ENCODE measurements around the gene MAGEA9.
A peak's percentile ranks its signal among the peaks of the same experiment; 100 is the strongest.
"Not testable (repeated sequence)": the region's sequence is repeated elsewhere in the genome, so short reads cannot be mapped to it uniquely, and the experiment has no call there.

Gene MAGEA9

DNA sequence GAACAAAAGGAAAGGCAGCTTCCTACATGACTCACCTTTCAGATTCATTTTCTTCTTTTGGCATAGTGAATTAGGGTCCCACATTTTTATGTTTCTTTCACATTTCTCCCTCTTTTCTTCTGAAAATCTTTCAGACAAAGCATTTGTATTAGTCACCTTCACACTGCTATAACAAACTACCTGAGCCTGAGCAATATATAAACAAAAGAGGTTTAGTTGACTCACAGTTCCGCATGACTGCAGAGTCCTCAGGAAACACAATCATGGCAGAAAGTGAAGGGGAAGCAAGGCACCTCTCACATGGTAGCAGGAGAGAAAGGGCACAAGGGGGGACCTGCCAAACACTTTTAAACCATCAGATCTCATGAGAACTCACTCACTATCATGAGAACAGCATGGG is 36.9 kb downstream of the MAGEA9 start:
- no peak for DNase-seq

DNA sequence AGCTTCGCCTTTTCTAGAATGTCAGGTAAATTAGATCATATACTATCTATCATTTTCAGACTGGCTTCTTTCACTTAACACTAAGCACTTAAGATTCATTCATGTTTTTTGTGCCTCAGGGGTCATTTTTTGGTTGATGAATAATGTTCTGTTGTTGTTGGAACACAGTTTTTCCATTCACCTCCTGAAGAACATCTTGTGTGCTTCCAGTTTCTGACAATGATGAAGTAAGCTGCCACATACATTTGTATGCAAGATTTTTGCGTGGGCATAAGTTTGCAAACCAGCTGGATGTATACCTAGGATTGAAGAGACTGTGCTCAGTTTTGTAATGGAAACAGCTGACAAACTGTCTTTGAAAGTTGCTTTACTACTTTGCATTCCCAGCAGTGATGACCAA is 37.6 kb downstream of the MAGEA9 start:
- no peak for DNase-seq

DNA sequence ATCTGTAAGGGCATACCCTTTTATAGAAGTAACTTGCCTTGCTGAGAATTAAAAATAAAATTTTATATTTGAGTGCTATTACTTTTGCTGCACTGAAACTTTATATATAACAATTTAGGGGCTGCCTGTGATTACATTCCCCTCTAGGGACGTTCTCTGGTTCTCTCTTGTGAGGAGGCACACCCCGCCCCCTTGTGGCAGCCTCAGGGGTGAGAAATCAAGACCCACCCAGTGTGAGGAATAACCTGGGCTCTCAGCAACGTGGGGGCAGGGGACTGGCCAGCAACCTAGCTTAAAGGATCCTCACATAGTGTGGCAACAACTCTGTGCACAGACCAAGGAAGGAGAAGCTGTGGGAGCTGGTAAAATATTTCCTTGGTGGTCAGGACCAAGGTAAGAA is 43.7 kb downstream of the MAGEA9 start:
- DNase-seq, result peak; percentile 2

DNA sequence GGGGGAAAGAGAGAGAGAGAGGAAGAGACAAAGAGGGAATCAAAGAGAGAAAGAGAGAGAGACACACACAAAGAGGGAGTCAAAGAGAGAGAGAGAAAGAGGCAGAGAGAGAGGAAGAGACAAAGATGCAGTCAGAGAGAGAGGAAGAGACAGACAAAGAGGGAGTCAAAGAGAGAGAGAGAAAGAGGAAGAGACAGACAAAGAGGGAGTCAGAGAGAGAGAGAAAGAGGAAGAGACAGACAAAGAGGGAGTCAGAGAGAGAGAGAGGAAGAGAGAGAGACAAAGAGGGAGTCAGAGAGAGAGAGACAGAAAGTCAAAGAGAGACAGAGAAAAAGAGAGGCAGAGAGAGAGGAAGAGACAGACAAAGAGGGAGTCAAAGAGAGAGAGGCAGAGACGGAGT is 45.5 kb downstream of the MAGEA9 start:
- DNase-seq, result no peak

DNA sequence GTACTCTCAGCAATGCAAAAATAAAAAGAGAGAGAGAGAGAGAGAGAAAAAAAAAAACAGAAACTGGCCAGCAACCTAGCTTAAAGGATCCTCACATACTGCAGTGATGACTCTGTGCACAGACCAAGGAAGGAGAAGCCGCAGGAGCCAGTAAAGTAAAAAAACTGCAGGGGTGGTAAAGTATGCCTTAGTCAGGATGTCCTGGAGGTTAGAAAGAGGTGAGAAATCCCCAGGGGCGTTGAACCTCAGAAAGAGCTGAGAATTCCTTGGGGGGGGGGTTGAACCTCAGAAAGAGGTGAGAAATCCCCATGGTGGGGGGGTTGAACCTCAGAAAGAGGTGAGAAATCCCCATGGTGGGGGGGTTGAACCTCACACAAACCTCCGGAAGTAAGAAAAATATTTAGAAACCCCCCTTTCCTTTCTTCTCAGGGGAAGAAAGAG is 48.0 kb downstream of the MAGEA9 start:
- DNase-seq, result no peak

DNA sequence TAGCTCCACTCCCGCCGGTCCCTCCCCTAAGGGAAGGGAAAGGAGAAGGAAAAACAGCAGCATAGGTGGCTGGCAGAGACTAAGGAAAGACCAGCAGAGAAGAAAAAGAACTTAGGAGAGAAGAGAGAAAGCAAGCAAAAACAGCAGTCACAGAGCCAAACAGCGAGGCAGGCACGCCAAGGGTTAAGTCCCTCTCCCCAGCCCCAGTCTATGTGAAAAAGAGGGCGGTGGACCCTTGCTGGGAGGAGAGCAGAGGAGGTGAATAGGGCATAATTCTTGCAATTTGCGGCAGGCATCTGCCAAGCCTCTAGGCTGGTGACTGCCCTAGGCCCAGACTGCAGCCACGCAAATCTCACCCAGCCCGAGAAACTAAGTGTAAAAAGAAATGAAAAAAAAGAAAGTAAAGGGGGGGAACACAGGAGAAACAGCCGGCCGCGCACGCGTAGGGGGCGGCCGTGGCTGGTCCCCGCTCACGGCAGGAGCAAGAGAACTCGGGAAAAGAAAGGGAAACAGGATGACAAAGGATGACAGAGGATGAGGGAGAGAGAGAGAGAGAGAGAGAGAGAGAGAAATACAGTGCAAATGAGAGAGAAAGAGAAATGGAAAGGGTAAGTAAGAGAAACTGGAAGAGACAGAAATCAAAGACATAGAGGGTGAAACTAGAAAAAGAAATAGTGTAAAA is 48.6 kb downstream of the MAGEA9 start:
- DNase-seq, result no peak

DNA sequence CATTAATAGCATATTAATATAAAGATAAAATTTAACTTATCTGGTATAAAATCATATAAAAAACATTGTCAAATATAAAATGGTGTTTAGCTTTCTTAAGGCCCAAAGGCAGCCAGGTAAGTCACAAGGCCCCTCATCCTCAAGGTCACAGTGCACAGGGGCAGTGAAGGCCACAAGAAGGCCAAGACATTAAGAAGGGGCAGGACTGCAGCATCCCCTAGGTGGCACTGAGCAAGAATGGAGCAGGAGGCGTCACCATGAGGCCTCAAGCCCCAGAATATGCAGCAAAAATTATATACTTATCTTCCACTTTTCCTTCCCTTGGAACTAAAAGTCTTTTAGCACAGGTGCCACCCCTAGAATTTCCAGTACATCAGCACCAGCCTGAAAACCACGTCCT is 49.7 kb downstream of the MAGEA9 start:
- DNase-seq, result no peak

DNA sequence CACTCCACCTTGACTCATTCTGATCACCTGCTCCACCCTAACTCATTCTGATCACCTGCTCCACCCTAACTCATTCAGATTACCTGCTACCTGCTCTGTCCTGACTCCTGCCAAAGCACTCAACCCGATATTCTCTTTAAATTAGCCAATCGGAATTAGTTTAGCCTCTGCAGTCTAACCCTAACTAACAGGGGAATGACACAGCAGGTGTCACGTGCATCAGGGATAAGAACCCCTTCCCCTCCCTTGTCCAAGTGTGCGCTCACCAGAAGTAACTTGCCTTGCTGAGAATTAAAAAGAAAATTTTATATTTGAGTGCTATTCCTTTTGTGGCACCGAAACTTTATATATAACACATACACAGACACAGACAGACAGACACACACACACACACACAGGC is 55.0 kb downstream of the MAGEA9 start:
- not testable (repeated sequence) for DNase-seq

DNA sequence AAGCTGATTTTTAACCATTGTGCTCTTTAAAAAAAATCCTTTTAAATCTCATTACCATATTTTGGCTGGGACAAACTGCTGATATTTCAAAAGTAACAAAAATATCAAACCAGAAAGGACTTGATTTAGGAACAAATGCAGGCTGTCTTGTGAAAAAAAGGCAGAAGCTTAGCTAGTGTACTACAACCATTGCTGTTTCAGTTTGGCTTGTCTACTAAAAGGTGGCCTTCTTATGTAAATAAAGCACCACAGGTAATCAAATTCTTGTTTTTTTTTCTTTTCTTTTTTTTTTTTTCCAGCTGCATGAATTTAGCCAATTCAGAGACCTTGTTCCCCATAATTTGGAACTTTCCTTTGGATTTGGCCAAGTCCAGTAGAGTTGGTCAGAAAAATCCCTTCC is 55.4 kb downstream of the MAGEA9 start:
- DNase-seq, result no peak
